ENCODE results near the gene MKS1. TPM values are rescaled to one million over a fixed set of nuclear protein-coding genes. Genes with fewer than 3 reads are reported as not detected.

MKS1 gene
- total and polyA plus RNA-seq, 2 of the 8 experiments (the other 6 are each of a cell fraction or from before 2014, with no cell fraction given), result 12.0 to 21.7 TPM

DNA sequence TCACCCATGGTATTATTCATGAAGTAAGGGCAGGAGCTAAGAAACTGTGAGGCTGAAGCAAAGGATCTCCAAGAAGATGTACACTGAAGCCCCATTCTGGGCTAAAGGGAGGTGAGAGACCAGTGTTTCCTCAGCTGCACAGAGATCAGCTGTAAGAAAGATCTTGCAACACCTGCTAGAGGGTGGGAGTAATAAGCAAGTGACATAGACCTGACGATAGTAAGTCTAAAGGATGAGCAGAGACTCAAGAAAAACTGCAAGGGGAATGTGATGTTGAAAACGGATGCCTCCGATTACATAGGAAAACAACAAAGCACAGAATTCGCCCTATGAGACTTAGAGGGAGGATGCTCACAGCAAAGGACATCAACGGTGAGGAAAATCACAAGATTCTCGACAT, 52.4 kb downstream of the MKS1 start, which contains the start of gene OR4D2:
Gene OR4D2, plus strand, starts transcription at position 301 of the 400 bp plus-strand sequence. CDS start 2,674 bp downstream, outside the sequence.
- H2BK12ac ChIP-seq (ENCODE audit: low read depth, low read length), result no peak within 1 kb of the TSS
- no peak within 1 kb of the TSS for H3K4ac ChIP-seq (replicated peaks; ENCODE audit: insufficient read length, low read depth, low read length)
- no peaks in the 10 kb centered on the region for H3K36me3 ChIP-seq (ENCODE audit: control insufficient read depth in 2 of 4, insufficient read depth in 4 of 4, low read length in 3 of 4)
- H3K27ac ChIP-seq (ENCODE audit: low read depth, low read length), result no peak within 1 kb of the TSS
- no peaks in the 10 kb centered on the region for H3K23me2 ChIP-seq (ENCODE audit: low read depth, low read length)
- H4K20me1 ChIP-seq (replicated peaks in 1 of 2; ENCODE audit: control insufficient read depth in 1 of 2, insufficient read depth in 2 of 2, low read length in 2 of 2), result no peaks in the 10 kb centered on the region
- H3K14ac ChIP-seq (ENCODE audit: insufficient read length), result no peak within 1 kb of the TSS
- peaks cover 0 to 4% (median under 1%) of the 10 kb centered on the region in 4 experiments; a peak in 2 of 7 replicates for H3K27me3 ChIP-seq (replicated peaks in 1 of 4; ENCODE audit: control insufficient read depth in 3 of 4, extremely low read depth in 1 of 4, insufficient read depth in 3 of 4, low read length in 3 of 4)
- H3K9me3 ChIP-seq (ENCODE audit: insufficient read depth in 2 of 2, low read depth in 1 of 2, low read length in 1 of 2), result no peaks in the 10 kb centered on the region
- H2BK120ac ChIP-seq (replicated peaks; ENCODE audit: low read depth, low read length), result no peak within 1 kb of the TSS
- CTCF ChIA-PET (ENCODE audit: partially characterized antibody), result interaction anchor here (11.5 kb wide), 1 partner anchor 45 kb away, joined by 71 read pairs; no protein-coding TSS in a partner anchor
- no peak within 1 kb of the TSS for H3K4me2 ChIP-seq (ENCODE audit: insufficient read depth in 1 of 2, low read depth in 2 of 2, low read length in 2 of 2)
- no peak within 1 kb of the TSS for H3K23ac ChIP-seq (ENCODE audit: insufficient read length)
- H3K79me2 ChIP-seq (ENCODE audit: control insufficient read depth in 1 of 2, insufficient read depth in 2 of 2, low read length in 2 of 2), result no peaks in the 10 kb centered on the region
- H3K4me1 ChIP-seq (replicated peaks in 1 of 4; ENCODE audit: control insufficient read depth in 3 of 4, insufficient read depth in 4 of 4, low read length in 3 of 4), result no peaks in the 10 kb centered on the region
- H3K9ac ChIP-seq (replicated peaks in 1 of 4; ENCODE audit: extremely low read depth in 1 of 4, low read depth in 3 of 4, low read length in 3 of 4), result no peak within 1 kb of the TSS
- H4K91ac ChIP-seq (replicated peaks; ENCODE audit: insufficient read length, low read length), result no peak within 1 kb of the TSS
- H4K8ac ChIP-seq (ENCODE audit: extremely low read depth, insufficient read depth, low read length), result no peak within 1 kb of the TSS
- no peak within 1 kb of the TSS for H3K18ac ChIP-seq (ENCODE audit: extremely low read depth, low read length)
- H3K4me3 ChIP-seq (ENCODE audit: extremely low read depth in 1 of 4, insufficient read depth in 2 of 4, low read depth in 3 of 4, low read length in 4 of 4), result no peak within 1 kb of the TSS
- H2BK15ac ChIP-seq (ENCODE audit: low read length), result no peak within 1 kb of the TSS
- no peak for FAIRE-seq
- POLR2A ChIA-PET (ENCODE audit: partially characterized antibody), result no interaction called here
- no peak within 1 kb of the TSS for H4K5ac ChIP-seq (ENCODE audit: insufficient read length, low read depth, low read length)
- WGBS, 2 experiments (ENCODE audit: extremely low coverage in 1 of 2, insufficient coverage in 1 of 2, insufficient read length in 1 of 2, insufficient replicate concordance in 2 of 2, low coverage in 1 of 2, low lambda C conversion rate in 2 of 2, missing lambda C conversion rate in 1 of 2), result 84% methylated on average over 6 of the region's 6 CpGs; no CpG with 5 or more reads in 1 of the 2 experiments
- no peak within 1 kb of the TSS for H2AK5ac ChIP-seq (ENCODE audit: low read depth, low read length)
- DNase-seq (ENCODE audit: low read depth in 1 of 2, low spot score in 2 of 2), result no peak
- no peak within 1 kb of the TSS for H3K56ac ChIP-seq (replicated peaks; ENCODE audit: insufficient read length, low read depth, low read length)
- no peak within 1 kb of the TSS for H2BK20ac ChIP-seq (ENCODE audit: low read length)
- no peak within 1 kb of the TSS for H2AFZ ChIP-seq (ENCODE audit: low read length)
- H3K79me1 ChIP-seq (ENCODE audit: low read depth, low read length), result no peaks in the 10 kb centered on the region
- H2BK5ac ChIP-seq (ENCODE audit: low read depth, low read length), result no peak within 1 kb of the TSS
- TF ChIP-seq SP1 (IDR thresholded peaks at IDR 0.05; ENCODE audit: low read depth, low read length), result no peak
- no peak for TF ChIP-seq EZH2 (IDR thresholded peaks at IDR 0.05; ENCODE audit: low read depth, low read length, severe bottlenecking)
- TF ChIP-seq, protein P1, sequence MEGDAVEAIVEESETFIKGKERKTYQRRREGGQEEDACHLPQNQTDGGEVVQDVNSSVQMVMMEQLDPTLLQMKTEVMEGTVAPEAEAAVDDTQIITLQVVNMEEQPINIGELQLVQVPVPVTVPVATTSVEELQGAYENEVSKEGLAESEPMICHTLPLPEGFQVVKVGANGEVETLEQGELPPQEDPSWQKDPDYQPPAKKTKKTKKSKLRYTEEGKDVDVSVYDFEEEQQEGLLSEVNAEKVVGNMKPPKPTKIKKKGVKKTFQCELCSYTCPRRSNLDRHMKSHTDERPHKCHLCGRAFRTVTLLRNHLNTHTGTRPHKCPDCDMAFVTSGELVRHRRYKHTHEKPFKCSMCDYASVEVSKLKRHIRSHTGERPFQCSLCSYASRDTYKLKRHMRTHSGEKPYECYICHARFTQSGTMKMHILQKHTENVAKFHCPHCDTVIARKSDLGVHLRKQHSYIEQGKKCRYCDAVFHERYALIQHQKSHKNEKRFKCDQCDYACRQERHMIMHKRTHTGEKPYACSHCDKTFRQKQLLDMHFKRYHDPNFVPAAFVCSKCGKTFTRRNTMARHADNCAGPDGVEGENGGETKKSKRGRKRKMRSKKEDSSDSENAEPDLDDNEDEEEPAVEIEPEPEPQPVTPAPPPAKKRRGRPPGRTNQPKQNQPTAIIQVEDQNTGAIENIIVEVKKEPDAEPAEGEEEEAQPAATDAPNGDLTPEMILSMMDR (IDR thresholded peaks at IDR 0.05; ENCODE audit: control extremely low read depth in 1 of 3, insufficient read depth in 1 of 3, low read depth in 1 of 3, low read length in 3 of 3), result no peak
- no peak for TF ChIP-seq ASH2L (IDR thresholded peaks at IDR 0.05; ENCODE audit: low read length)
- TF ChIP-seq, protein P2, sequence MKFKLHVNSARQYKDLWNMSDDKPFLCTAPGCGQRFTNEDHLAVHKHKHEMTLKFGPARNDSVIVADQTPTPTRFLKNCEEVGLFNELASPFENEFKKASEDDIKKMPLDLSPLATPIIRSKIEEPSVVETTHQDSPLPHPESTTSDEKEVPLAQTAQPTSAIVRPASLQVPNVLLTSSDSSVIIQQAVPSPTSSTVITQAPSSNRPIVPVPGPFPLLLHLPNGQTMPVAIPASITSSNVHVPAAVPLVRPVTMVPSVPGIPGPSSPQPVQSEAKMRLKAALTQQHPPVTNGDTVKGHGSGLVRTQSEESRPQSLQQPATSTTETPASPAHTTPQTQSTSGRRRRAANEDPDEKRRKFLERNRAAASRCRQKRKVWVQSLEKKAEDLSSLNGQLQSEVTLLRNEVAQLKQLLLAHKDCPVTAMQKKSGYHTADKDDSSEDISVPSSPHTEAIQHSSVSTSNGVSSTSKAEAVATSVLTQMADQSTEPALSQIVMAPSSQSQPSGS (IDR thresholded peaks at IDR 0.05; ENCODE audit: low read length), result no peak
- TF ChIP-seq FOSL1 (IDR thresholded peaks at IDR 0.05; ENCODE audit: insufficient read depth, low read depth, low read length), result no peak
- TF ChIP-seq, protein P3, sequence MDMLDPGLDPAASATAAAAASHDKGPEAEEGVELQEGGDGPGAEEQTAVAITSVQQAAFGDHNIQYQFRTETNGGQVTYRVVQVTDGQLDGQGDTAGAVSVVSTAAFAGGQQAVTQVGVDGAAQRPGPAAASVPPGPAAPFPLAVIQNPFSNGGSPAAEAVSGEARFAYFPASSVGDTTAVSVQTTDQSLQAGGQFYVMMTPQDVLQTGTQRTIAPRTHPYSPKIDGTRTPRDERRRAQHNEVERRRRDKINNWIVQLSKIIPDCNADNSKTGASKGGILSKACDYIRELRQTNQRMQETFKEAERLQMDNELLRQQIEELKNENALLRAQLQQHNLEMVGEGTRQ (IDR thresholded peaks at IDR 0.05; ENCODE audit: low read length), result no peak
- TF ChIP-seq NRF1 (IDR thresholded peaks at IDR 0.05; ENCODE audit: low read depth, low read length), result no peak
- no peak for TF ChIP-seq CHD2 (IDR thresholded peaks at IDR 0.05; ENCODE audit: low read length)

All from H1 (cell line).